Ishikawa (cell line): ENCODE data around the gene PDE3A.

Source experiments
- CEBPB ChIP-seq: IDR thresholded peaks from 2 replicates; pipeline ENCODE4 v1.6.1; 2012
- EGR1 ChIP-seq: IDR thresholded peaks from 2 replicates; pipeline ENCODE4 v1.6.1; 2012
- EP300 ChIP-seq: IDR thresholded peaks from 2 replicates; pipeline ENCODE4 v1.6.1; 2012; ENCODE audit warnings: borderline replicate concordance
- FOXM1 ChIP-seq: IDR thresholded peaks from 2 replicates; pipeline ENCODE4 v1.6.1; 2012; ENCODE audit warnings: low read depth, borderline replicate concordance
- NFIC ChIP-seq: IDR thresholded peaks from 2 replicates; pipeline ENCODE4 v1.6.1; 2012
- RAD21 ChIP-seq: IDR thresholded peaks from 2 replicates; pipeline ENCODE4 v1.6.1; 2012; ENCODE audit warnings: low read depth
- TAF1 ChIP-seq: IDR thresholded peaks from 2 replicates; pipeline ENCODE4 v1.6.1; 2012; ENCODE audit warnings: low read depth, mild to moderate bottlenecking
- TCF12 ChIP-seq: IDR thresholded peaks from 2 replicates; pipeline ENCODE4 v1.6.1; 2012; ENCODE audit warnings: low read depth
- YY1 ChIP-seq: IDR thresholded peaks from 2 replicates; pipeline ENCODE4 v1.6.1; 2012; ENCODE audit warnings: low read depth
- TF ChIP-seq, protein P1 (sequence below): IDR thresholded peaks from 2 replicates; pipeline ENCODE4 v1.6.1; 2012
- TF ChIP-seq, protein P2 (sequence below): IDR thresholded peaks from 2 replicates; pipeline ENCODE4 v1.6.1; 2012; ENCODE audit warnings: low read depth, mild to moderate bottlenecking
- TF ChIP-seq, protein P3 (sequence below): IDR thresholded peaks from 2 replicates; pipeline ENCODE4 v1.6.1; 2012

DNA sequence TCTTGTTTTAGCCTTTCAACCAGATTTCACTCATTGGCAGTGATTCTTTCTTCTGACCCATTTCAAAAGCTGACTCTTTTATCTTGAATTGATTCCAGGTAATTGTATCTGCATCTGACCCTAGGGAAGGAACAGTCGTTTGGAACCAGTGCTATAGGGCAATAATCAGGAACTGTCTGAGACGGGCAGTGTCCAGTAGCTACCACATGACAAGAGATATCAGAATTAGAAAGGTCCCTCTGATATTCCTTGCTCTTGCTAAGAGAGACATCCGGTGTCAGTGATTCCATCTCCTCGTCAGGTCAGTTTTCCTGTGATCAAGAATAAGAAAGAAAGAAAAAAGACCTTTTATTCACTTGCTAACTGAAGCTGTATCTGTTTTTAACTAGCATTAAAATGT lies 47.8 kb upstream of the PDE3A start:
- TF ChIP-seq EP300 (no peak), FOXM1 (no peak), TCF12 (no peak), RAD21 (no peak), TAF1 (no peak), NFIC (no peak), YY1 (no peak), EGR1 (no peak), CEBPB (no peak)
- TF ChIP-seq, protein P1, sequence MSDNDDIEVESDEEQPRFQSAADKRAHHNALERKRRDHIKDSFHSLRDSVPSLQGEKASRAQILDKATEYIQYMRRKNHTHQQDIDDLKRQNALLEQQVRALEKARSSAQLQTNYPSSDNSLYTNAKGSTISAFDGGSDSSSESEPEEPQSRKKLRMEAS: no peak
- TF ChIP-seq, protein P2, sequence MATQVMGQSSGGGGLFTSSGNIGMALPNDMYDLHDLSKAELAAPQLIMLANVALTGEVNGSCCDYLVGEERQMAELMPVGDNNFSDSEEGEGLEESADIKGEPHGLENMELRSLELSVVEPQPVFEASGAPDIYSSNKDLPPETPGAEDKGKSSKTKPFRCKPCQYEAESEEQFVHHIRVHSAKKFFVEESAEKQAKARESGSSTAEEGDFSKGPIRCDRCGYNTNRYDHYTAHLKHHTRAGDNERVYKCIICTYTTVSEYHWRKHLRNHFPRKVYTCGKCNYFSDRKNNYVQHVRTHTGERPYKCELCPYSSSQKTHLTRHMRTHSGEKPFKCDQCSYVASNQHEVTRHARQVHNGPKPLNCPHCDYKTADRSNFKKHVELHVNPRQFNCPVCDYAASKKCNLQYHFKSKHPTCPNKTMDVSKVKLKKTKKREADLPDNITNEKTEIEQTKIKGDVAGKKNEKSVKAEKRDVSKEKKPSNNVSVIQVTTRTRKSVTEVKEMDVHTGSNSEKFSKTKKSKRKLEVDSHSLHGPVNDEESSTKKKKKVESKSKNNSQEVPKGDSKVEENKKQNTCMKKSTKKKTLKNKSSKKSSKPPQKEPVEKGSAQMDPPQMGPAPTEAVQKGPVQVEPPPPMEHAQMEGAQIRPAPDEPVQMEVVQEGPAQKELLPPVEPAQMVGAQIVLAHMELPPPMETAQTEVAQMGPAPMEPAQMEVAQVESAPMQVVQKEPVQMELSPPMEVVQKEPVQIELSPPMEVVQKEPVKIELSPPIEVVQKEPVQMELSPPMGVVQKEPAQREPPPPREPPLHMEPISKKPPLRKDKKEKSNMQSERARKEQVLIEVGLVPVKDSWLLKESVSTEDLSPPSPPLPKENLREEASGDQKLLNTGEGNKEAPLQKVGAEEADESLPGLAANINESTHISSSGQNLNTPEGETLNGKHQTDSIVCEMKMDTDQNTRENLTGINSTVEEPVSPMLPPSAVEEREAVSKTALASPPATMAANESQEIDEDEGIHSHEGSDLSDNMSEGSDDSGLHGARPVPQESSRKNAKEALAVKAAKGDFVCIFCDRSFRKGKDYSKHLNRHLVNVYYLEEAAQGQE: no peak
- TF ChIP-seq, protein P3, sequence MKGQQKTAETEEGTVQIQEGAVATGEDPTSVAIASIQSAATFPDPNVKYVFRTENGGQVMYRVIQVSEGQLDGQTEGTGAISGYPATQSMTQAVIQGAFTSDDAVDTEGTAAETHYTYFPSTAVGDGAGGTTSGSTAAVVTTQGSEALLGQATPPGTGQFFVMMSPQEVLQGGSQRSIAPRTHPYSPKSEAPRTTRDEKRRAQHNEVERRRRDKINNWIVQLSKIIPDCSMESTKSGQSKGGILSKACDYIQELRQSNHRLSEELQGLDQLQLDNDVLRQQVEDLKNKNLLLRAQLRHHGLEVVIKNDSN: no peak
